Mesenchymal stem cell (in vitro differentiated cells and primary cell): ENCODE results near the gene SERBP1.

Experiments
- DNase-seq: peaks from one replicate; pipeline ENCODE4 v3.0.0-alpha.2; 2013
- H2AFZ ChIP-seq: one replicate; pipeline ENCODE4 v1.6.1; 2013; ENCODE audit warnings: low read depth, mild to moderate bottlenecking, control low read depth, inconsistent platforms, low read length, moderate library complexity
- H2AK5ac ChIP-seq: 2 replicates; pipeline ENCODE4 v1.6.1; 2013; ENCODE audit warnings: low read length, moderate library complexity, mild to moderate bottlenecking, inconsistent platforms; ENCODE audit not compliant: severe bottlenecking
- H2BK120ac ChIP-seq: one replicate; pipeline ENCODE4 v1.6.1; 2013; ENCODE audit warnings: low read depth, mild to moderate bottlenecking, inconsistent platforms, low read length, moderate library complexity
- H2BK12ac ChIP-seq, 2 experiments: one replicate each; pipeline ENCODE4 v1.6.1; 2013; ENCODE audit warnings: inconsistent platforms in 2 of 2, low read length in 2 of 2, mild to moderate bottlenecking in 2 of 2, moderate library complexity in 2 of 2, control low read depth in 1 of 2
- H2BK15ac ChIP-seq: one replicate; pipeline ENCODE4 v1.6.1; 2013; ENCODE audit warnings: mild to moderate bottlenecking, low read depth, inconsistent platforms; ENCODE audit not compliant: poor library complexity, severe bottlenecking
- H2BK5ac ChIP-seq: 2 replicates; pipeline ENCODE4 v1.6.1; 2013; ENCODE audit warnings: low read depth, mild to moderate bottlenecking, low read length, control low read depth, inconsistent platforms; ENCODE audit not compliant: poor library complexity, severe bottlenecking
- H3K14ac ChIP-seq, 2 experiments: one replicate each; pipeline ENCODE4 v1.6.1; 2013; ENCODE audit warnings: inconsistent platforms in 2 of 2, low read length in 2 of 2, control low read depth in 1 of 2, mild to moderate bottlenecking in 1 of 2, moderate library complexity in 1 of 2
- H3K18ac ChIP-seq, 2 experiments: one replicate each; pipeline ENCODE4 v1.6.1; 2013; ENCODE audit warnings: inconsistent platforms in 2 of 2, low read length in 2 of 2, control low read depth in 1 of 2, low read depth in 1 of 2, mild to moderate bottlenecking in 1 of 2
- H3K23ac ChIP-seq, 2 experiments: one replicate each; pipeline ENCODE4 v1.6.1; 2013; ENCODE audit warnings: inconsistent platforms in 2 of 2, low read length in 2 of 2, mild to moderate bottlenecking in 2 of 2, moderate library complexity in 2 of 2, control low read depth in 1 of 2
- H3K27ac ChIP-seq: 2 replicates; pipeline ENCODE4 v1.5.1; 2013; ENCODE audit warnings: mild to moderate bottlenecking, moderate library complexity, low read length, control low read depth, inconsistent platforms; ENCODE audit not compliant: poor library complexity, severe bottlenecking
- H3K27me3 ChIP-seq, 2 experiments: 2 replicates each; pipeline versions ENCODE4 v1.6.1 to v1.7.0; 2013; ENCODE audit warnings: low read length in 2 of 2, mild to moderate bottlenecking in 2 of 2, moderate library complexity in 2 of 2, control low read depth in 1 of 2, inconsistent platforms in 1 of 2; ENCODE audit not compliant: control insufficient read depth in 1 of 2, insufficient read depth in 1 of 2
- H3K36me3 ChIP-seq, 2 experiments: 2 replicates each; pipeline versions ENCODE4 v1.6.1 to v1.7.0; 2013; ENCODE audit warnings: low read length in 2 of 2, control low read depth in 1 of 2, inconsistent platforms in 1 of 2, low read depth in 1 of 2, mild to moderate bottlenecking in 1 of 2; ENCODE audit not compliant: insufficient read depth in 2 of 2, control insufficient read depth in 1 of 2
- H3K4ac ChIP-seq, 2 experiments: one replicate each; pipeline ENCODE4 v1.6.1; 2013; ENCODE audit warnings: inconsistent platforms in 2 of 2, low read length in 2 of 2, mild to moderate bottlenecking in 2 of 2, moderate library complexity in 2 of 2, control low read depth in 1 of 2, low read depth in 1 of 2
- H3K4me1 ChIP-seq: 2 replicates; pipeline ENCODE4 v1.6.1; 2013; ENCODE audit warnings: low read depth, low read length, control low read depth; ENCODE audit not compliant: control insufficient read depth, insufficient read depth
- H3K4me2 ChIP-seq: 2 replicates; pipeline ENCODE4 v1.6.1; 2013; ENCODE audit warnings: low read length, mild to moderate bottlenecking, inconsistent platforms; ENCODE audit not compliant: poor library complexity, severe bottlenecking
- H3K4me3 ChIP-seq, 2 experiments: 2 replicates each; pipeline versions ENCODE4 v1.5.1 to v1.7.0; 2013; ENCODE audit warnings: low read length in 2 of 2, mild to moderate bottlenecking in 2 of 2, control low read depth in 1 of 2, low read depth in 1 of 2; ENCODE audit not compliant: insufficient read depth in 1 of 2
- H3K79me1 ChIP-seq: replicated peaks from 2 replicates; pipeline ENCODE4 v1.6.1; 2013; ENCODE audit warnings: mild to moderate bottlenecking, control low read depth, low read length, inconsistent platforms; ENCODE audit not compliant: poor library complexity, severe bottlenecking
- H3K9ac ChIP-seq: 2 replicates; pipeline ENCODE4 v1.7.0; 2013; ENCODE audit warnings: mild to moderate bottlenecking, low read length, moderate library complexity
- H3K9me3 ChIP-seq: 2 replicates; pipeline ENCODE4 v1.7.0; 2013; ENCODE audit warnings: mild to moderate bottlenecking, low read length; ENCODE audit not compliant: control insufficient read depth
- H4K8ac ChIP-seq: one replicate; pipeline ENCODE4 v1.6.1; 2013; ENCODE audit warnings: inconsistent platforms, mild to moderate bottlenecking, low read length, moderate library complexity
- H4K91ac ChIP-seq: one replicate; pipeline ENCODE4 v1.6.1; 2013; ENCODE audit warnings: mild to moderate bottlenecking, low read length, inconsistent platforms
- WGBS: methylation state at CpG from one replicate; pipeline ENCODE4 v1.1.7; 2013; ENCODE audit warnings: mixed read lengths; 5-methylcytosine and 5-hydroxymethylcytosine counted together

The SERBP1 gene

GRCh38 chr1:67431869-67432578 is 1.8 kb upstream of the SERBP1 start:
- H3K4me2 ChIP-seq, result no peak overlapping the region
- peaks cover 2% of the 10 kb centered on the region for H3K79me1 ChIP-seq
- no peak overlapping the region for H4K91ac ChIP-seq
- H3K4me1 ChIP-seq, result no peaks in the 10 kb centered on the region
- H3K23ac ChIP-seq, result no peak overlapping the region
- H2BK5ac ChIP-seq, result no peak overlapping the region
- H3K27me3 ChIP-seq, result no peaks in the 10 kb centered on the region
- H3K9ac ChIP-seq, result peak overlapping the region; percentile 95
- H4K8ac ChIP-seq, result peak overlapping the region; percentile 36
- H3K36me3 ChIP-seq, result no peaks in the 10 kb centered on the region
- peak overlapping the region; percentile 20 for H2BK15ac ChIP-seq
- H3K4ac ChIP-seq, result no peak overlapping the region
- no peak overlapping the region for H3K14ac ChIP-seq
- H2BK120ac ChIP-seq, result no peak overlapping the region
- H3K4me3 ChIP-seq, result peak overlapping the region in 1 of 2 experiments; percentile 98
- no peak overlapping the region for H3K27ac ChIP-seq
- no peak overlapping the region for H3K18ac ChIP-seq
- no peaks in the 10 kb centered on the region for H3K9me3 ChIP-seq
- H2AK5ac ChIP-seq, result no peak overlapping the region
- DNase-seq, result no peak
- H2AFZ ChIP-seq, result no peak overlapping the region
- 46% methylated on average over 5 of the region's 8 CpGs for WGBS
- H2BK12ac ChIP-seq, result no peak overlapping the region

DNA sequence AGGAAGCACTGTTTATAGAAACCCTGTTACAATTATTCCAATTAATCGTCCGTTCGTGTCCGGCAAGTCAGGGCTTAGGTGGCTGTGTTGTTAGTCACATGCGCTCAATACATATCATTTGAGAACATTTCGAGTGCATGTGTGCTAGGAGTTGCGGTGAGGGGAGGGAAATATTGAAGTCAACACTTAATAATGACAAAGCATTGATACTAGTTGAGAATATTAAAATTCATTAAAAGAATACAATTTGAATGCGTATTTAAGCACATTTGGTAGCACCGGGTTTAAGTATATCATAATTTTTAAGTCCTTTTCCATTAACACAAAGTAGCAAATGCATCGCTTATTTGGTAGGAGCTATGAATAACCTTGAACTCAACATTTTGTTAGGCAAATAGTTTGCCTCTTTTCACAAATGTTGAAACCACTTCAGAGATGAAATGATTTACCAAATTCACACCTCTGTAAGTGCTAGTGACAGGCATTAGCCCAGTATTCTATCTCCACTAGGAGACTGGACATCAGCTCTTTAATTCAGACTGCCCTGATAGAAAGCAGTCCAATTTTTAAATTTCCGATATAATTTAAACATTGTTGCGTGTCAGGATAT is 1.1 kb upstream of the SERBP1 start:
- Histone ChIP-seq H3K23ac (no peak overlapping the region), H2AFZ (peak overlapping the region; percentile 94), H3K14ac (no peak overlapping the region), H2BK5ac (no peak overlapping the region), H3K27ac (peak overlapping the region; percentile 65), H3K4me3 (peak overlapping the region; percentile 70 to 98), H4K91ac (no peak overlapping the region), H3K27me3 (no peaks in the 10 kb centered on the region), H4K8ac (no peak overlapping the region), H3K4me1 (no peaks in the 10 kb centered on the region), H3K36me3 (no peaks in the 10 kb centered on the region), H3K4me2 (peak overlapping the region; percentile 62), H3K4ac (no peak overlapping the region), H2AK5ac (no peak overlapping the region), H3K18ac (no peak overlapping the region), H3K9me3 (no peaks in the 10 kb centered on the region), H3K79me1 (peaks cover 2% of the 10 kb centered on the region), H2BK15ac (no peak overlapping the region), H2BK12ac (no peak overlapping the region), H3K9ac (peak overlapping the region; percentile 95), H2BK120ac (no peak overlapping the region)
- 76% methylated on average over 5 of the region's 12 CpGs for WGBS
- DNase-seq, result no peak

GRCh38 chr1:67429528-67430357 is 459 bp downstream of the SERBP1 start:
- peak overlapping the region; percentile 47 for H4K91ac ChIP-seq
- peak overlapping the region; percentile 95 for H3K9ac ChIP-seq
- H3K23ac ChIP-seq, result peak overlapping the region in 1 of 2 experiments; percentile 16
- peaks cover 1% of the 10 kb centered on the region for H3K4me1 ChIP-seq
- H3K9me3 ChIP-seq, result no peaks in the 10 kb centered on the region
- H3K27ac ChIP-seq, result no peak overlapping the region
- H2AFZ ChIP-seq, result no peak overlapping the region
- H2BK120ac ChIP-seq, result no peak overlapping the region
- H3K14ac ChIP-seq, result peak overlapping the region in 1 of 2 experiments; percentile 2
- H3K4me2 ChIP-seq, result peak overlapping the region; percentile 54
- WGBS, result under 1% methylated on average over 67 of the region's 69 CpGs
- peak overlapping the region in 1 of 2 experiments; percentile 21 for H2BK12ac ChIP-seq
- H3K4me3 ChIP-seq, result peak overlapping the region; percentile 72 to 98
- DNase-seq, result peak; percentile 34
- H3K27me3 ChIP-seq, result no peaks in the 10 kb centered on the region
- no peak overlapping the region for H2BK5ac ChIP-seq
- peak overlapping the region; percentile 13 to 61 for H3K18ac ChIP-seq
- H2AK5ac ChIP-seq, result no peak overlapping the region
- peaks cover 2% of the 10 kb centered on the region for H3K79me1 ChIP-seq
- H2BK15ac ChIP-seq, result no peak overlapping the region
- H4K8ac ChIP-seq, result peak overlapping the region; percentile 79
- peak overlapping the region; percentile 0 to 35 for H3K4ac ChIP-seq
- H3K36me3 ChIP-seq, result peaks cover 3 to 15% of the 10 kb centered on the region in 2 experiments
